NCI-H1048 (cell line): ENCODE data around the gene TEDC2.
"Not testable (repeated sequence)": the region's sequence is repeated elsewhere in the genome, so short reads cannot be mapped to it uniquely, and the experiment has no call there.

Experiments
- DNase-seq: peaks from one replicate; lab custom pipeline; 2025; lab: John Stamatoyannopoulos, UW

TEDC2 gene

GRCh38 chr16:2477327-2477726 lies 17.4 kb downstream of the TEDC2 start:
- DNase-seq = no peak

GRCh38 chr16:2478279-2478678 lies 18.4 kb downstream of the TEDC2 start:
- no peak for DNase-seq

GRCh38 chr16:2479996-2480395 lies 20.1 kb downstream of the TEDC2 start:
- not testable (repeated sequence) for DNase-seq

GRCh38 chr16:2480948-2481347 lies 21.0 kb downstream of the TEDC2 start:
- DNase-seq = no peak

GRCh38 chr16:2481676-2482075 lies 21.8 kb downstream of the TEDC2 start:
- DNase-seq = no peak

GRCh38 chr16:2482249-2482648 lies 22.3 kb downstream of the TEDC2 start:
- no peak for DNase-seq

- DNase-seq = no peak
Observed at GRCh38 chr16:2482708-2483534, 23.0 kb downstream of the TEDC2 start.

- DNase-seq = no peak
Observed at GRCh38 chr16:2483939-2484897, 24.3 kb downstream of the TEDC2 start.

- DNase-seq = no peak
Observed at GRCh38 chr16:2484898-2485508, 25.1 kb downstream of the TEDC2 start.

GRCh38 chr16:2485811-2486507 lies 26.1 kb downstream of the TEDC2 start:
- DNase-seq = no peak

- no peak for DNase-seq
Observed at GRCh38 chr16:2486645-2487516, 27.0 kb downstream of the TEDC2 start.

GRCh38 chr16:2487517-2487842 lies 27.6 kb downstream of the TEDC2 start:
- no peak for DNase-seq

- no peak for DNase-seq
Observed at GRCh38 chr16:2487903-2488531, 28.1 kb downstream of the TEDC2 start.

- no peak for DNase-seq
Observed at GRCh38 chr16:2489581-2489980, 29.7 kb downstream of the TEDC2 start.

GRCh38 chr16:2490190-2491105 lies 30.5 kb downstream of the TEDC2 start:
- DNase-seq = no peak

GRCh38 chr16:2492292-2492691 lies 32.4 kb downstream of the TEDC2 start:
- DNase-seq = no peak

- no peak for DNase-seq
Observed at GRCh38 chr16:2493605-2494004, 33.7 kb downstream of the TEDC2 start.

GRCh38 chr16:2494616-2495015 lies 34.7 kb downstream of the TEDC2 start:
- no peak for DNase-seq

- no peak for DNase-seq
Observed at GRCh38 chr16:2495041-2495440, 35.1 kb downstream of the TEDC2 start.
